ENCODE results near the gene PGK1. TPM values are rescaled to one million over a fixed set of nuclear protein-coding genes. Genes with fewer than 3 reads are reported as not detected.

The PGK1 gene
- total RNA-seq, 1 donor from 2014 or later, result 1,177 TPM

Other genes starting within 250 kb of the PGK1 start
- 115 and 150 TPM in 2 replicates for gene MAGT1, start 208.8 kb upstream of the PGK1 start, total RNA-seq
- gene COX7B, start 204.8 kb upstream of the PGK1 start, total RNA-seq, result 694 and 695 TPM in 2 replicates
- 6.6 and 14.1 TPM in 2 replicates for gene ATP7A, start 193.6 kb upstream of the PGK1 start, total RNA-seq
- not detected in 2 replicates for gene PGAM4, start 134.6 kb upstream of the PGK1 start, total RNA-seq
- gene TAF9B, start 35.4 kb downstream of the PGK1 start, total RNA-seq, result 13.2 and 15.5 TPM in 2 replicates
- not detected in 2 replicates for gene CYSLTR1, start 223.4 kb downstream of the PGK1 start, total RNA-seq

All from renal cortical epithelial cell (primary cell).